H9 (cell line): ENCODE data around the gene ZNF385B. TPM values are rescaled to one million over a fixed set of nuclear protein-coding genes. Genes with fewer than 3 reads are reported as not detected.

Experiments
- DNase-seq: peaks from one replicate; pipeline ENCODE4 v3.0.0-alpha.2; 2017
- H2AFZ ChIP-seq: one replicate; pipeline ENCODE4 v1.6.1; 2013; ENCODE audit warnings: mild to moderate bottlenecking, low read length, control low read depth, moderate library complexity
- H2AK5ac ChIP-seq: 2 replicates; pipeline ENCODE4 v1.6.1; 2013; ENCODE audit warnings: low read length, control low read depth, mixed read lengths; ENCODE audit not compliant: insufficient read length
- H2BK120ac ChIP-seq: one replicate; pipeline ENCODE4 v1.6.1; 2013; ENCODE audit warnings: low read depth, mild to moderate bottlenecking, low read length, control low read depth, inconsistent platforms; ENCODE audit not compliant: poor library complexity, severe bottlenecking
- H2BK12ac ChIP-seq: 2 replicates; pipeline ENCODE4 v1.6.1; 2013; ENCODE audit warnings: low read length, control low read depth, mixed read lengths, low read depth; ENCODE audit not compliant: insufficient read length
- H2BK15ac ChIP-seq: 2 replicates; pipeline ENCODE4 v1.6.1; 2013; ENCODE audit warnings: low read depth, low read length, control low read depth
- H2BK20ac ChIP-seq: one replicate; pipeline ENCODE4 v1.6.1; 2013; ENCODE audit warnings: low read depth, mild to moderate bottlenecking, low read length, control low read depth, inconsistent platforms; ENCODE audit not compliant: poor library complexity, severe bottlenecking
- H2BK5ac ChIP-seq: 2 replicates; pipeline ENCODE4 v1.6.1; 2013; ENCODE audit warnings: low read length, control low read depth, mixed read lengths; ENCODE audit not compliant: insufficient read length
- H3K14ac ChIP-seq: 2 replicates; pipeline ENCODE4 v1.6.1; 2013; ENCODE audit warnings: low read length, control low read depth; ENCODE audit not compliant: insufficient read depth
- H3K18ac ChIP-seq: 2 replicates; pipeline ENCODE4 v1.6.1; 2013; ENCODE audit warnings: low read depth, mild to moderate bottlenecking, mixed read lengths, low read length, control low read depth; ENCODE audit not compliant: insufficient read length
- H3K23ac ChIP-seq: 2 replicates; pipeline ENCODE4 v1.6.1; 2013; ENCODE audit warnings: low read length, control low read depth, mixed read lengths, low read depth; ENCODE audit not compliant: insufficient read length
- H3K23me2 ChIP-seq: 2 replicates; pipeline ENCODE4 v1.6.1; 2013; ENCODE audit warnings: low read depth, mild to moderate bottlenecking, mixed read lengths, low read length, control low read depth; ENCODE audit not compliant: insufficient read length, poor library complexity, severe bottlenecking
- H3K27ac ChIP-seq: 2 replicates; pipeline ENCODE4 v1.5.1; 2013; ENCODE audit warnings: low read length, control low read depth, mixed read lengths, low read depth; ENCODE audit not compliant: insufficient read length
- H3K27me3 ChIP-seq: 2 replicates; pipeline ENCODE4 v1.6.1; 2013; ENCODE audit warnings: low read length, control low read depth, inconsistent platforms; ENCODE audit not compliant: insufficient read depth
- H3K4ac ChIP-seq: 2 replicates; pipeline ENCODE4 v1.6.1; 2013; ENCODE audit warnings: low read depth, mild to moderate bottlenecking, control low read depth, inconsistent platforms, low read length, moderate library complexity
- H3K4me1 ChIP-seq: 2 replicates; pipeline ENCODE4 v1.6.1; 2013; ENCODE audit warnings: low read length, control low read depth, inconsistent platforms; ENCODE audit not compliant: insufficient read depth
- H3K4me2 ChIP-seq: 2 replicates; pipeline ENCODE4 v1.6.1; 2013; ENCODE audit warnings: low read length, control low read depth, mixed read lengths; ENCODE audit not compliant: insufficient read length, insufficient read depth
- H3K56ac ChIP-seq: 2 replicates; pipeline ENCODE4 v1.6.1; 2013; ENCODE audit warnings: low read depth, mild to moderate bottlenecking, mixed read lengths, low read length, control low read depth; ENCODE audit not compliant: insufficient read length
- H3K79me1 ChIP-seq: 2 replicates; pipeline ENCODE4 v1.6.1; 2013; ENCODE audit warnings: low read depth, mild to moderate bottlenecking, moderate library complexity, low read length, control low read depth, inconsistent platforms; ENCODE audit not compliant: insufficient read depth, poor library complexity, severe bottlenecking
- H3K79me2 ChIP-seq: 2 replicates; pipeline ENCODE4 v1.6.1; 2013; ENCODE audit warnings: low read length, control low read depth, inconsistent platforms; ENCODE audit not compliant: insufficient read depth
- H3K9ac ChIP-seq: 2 replicates; pipeline ENCODE4 v1.6.1; 2013; ENCODE audit warnings: low read length, control low read depth, mixed read lengths; ENCODE audit not compliant: insufficient read length; ENCODE audit errors: extremely low read depth
- H3K9me3 ChIP-seq: one replicate; pipeline ENCODE4 v1.6.1; 2013; ENCODE audit warnings: low read depth, low read length, inconsistent platforms; ENCODE audit not compliant: control insufficient read depth
- H3T11ph ChIP-seq: one replicate; pipeline ENCODE4 v1.6.1; 2013; ENCODE audit warnings: mild to moderate bottlenecking, low read length, control low read depth, inconsistent platforms
- H4K20me1 ChIP-seq: one replicate; pipeline ENCODE4 v1.6.1; 2013; ENCODE audit not compliant: control insufficient read depth, insufficient read length, insufficient read depth
- H4K5ac ChIP-seq: 2 replicates; pipeline ENCODE4 v1.6.1; 2013; ENCODE audit warnings: low read depth, mild to moderate bottlenecking, mixed read lengths, low read length, control low read depth; ENCODE audit not compliant: insufficient read length
- H4K8ac ChIP-seq: replicated peaks from 2 replicates; pipeline ENCODE4 v1.6.1; 2013; ENCODE audit warnings: low read length, control low read depth, mixed read lengths, low read depth; ENCODE audit not compliant: insufficient read length
- H4K91ac ChIP-seq: 2 replicates; pipeline ENCODE4 v1.6.1; 2013; ENCODE audit warnings: low read depth, mild to moderate bottlenecking, moderate library complexity, mixed read lengths, low read length, control low read depth; ENCODE audit not compliant: insufficient read length
- H3K27ac Mint-ChIP-seq, 3 experiments: 2 replicates in 2 of 3; 3 replicates in 1 of 3; pipeline ENCODE4 v1.8.0; 2020 to 2021; ENCODE audit warnings: mixed read lengths in 3 of 3, mild to moderate bottlenecking in 1 of 3, moderate library complexity in 1 of 3
- H3K27me3 Mint-ChIP-seq: 2 replicates; pipeline ENCODE4 v1.8.0; 2021; ENCODE audit warnings: low read depth, mild to moderate bottlenecking, moderate library complexity, mixed read lengths
- H3K36me3 Mint-ChIP-seq, 3 experiments: 2 replicates in 2 of 3; 3 replicates in 1 of 3; pipeline ENCODE4 v1.8.0; 2020 to 2021; ENCODE audit warnings: low read depth in 3 of 3, mixed read lengths in 3 of 3; ENCODE audit not compliant: insufficient read depth in 1 of 3
- H3K4me1 Mint-ChIP-seq, 2 experiments: 2 replicates each; pipeline ENCODE4 v1.8.0; 2020; ENCODE audit warnings: mixed read lengths in 2 of 2
- H3K4me3 Mint-ChIP-seq, 2 experiments: 2 replicates in 1 of 2; 3 replicates in 1 of 2; pipeline ENCODE4 v1.8.0; 2020 to 2021; ENCODE audit warnings: mild to moderate bottlenecking in 2 of 2, mixed read lengths in 2 of 2, moderate library complexity in 1 of 2
- H3K9me3 Mint-ChIP-seq, 2 experiments: 2 replicates in 1 of 2; 3 replicates in 1 of 2; pipeline ENCODE4 v1.8.0; 2020; ENCODE audit warnings: mild to moderate bottlenecking in 2 of 2, mixed read lengths in 2 of 2, moderate library complexity in 1 of 2
- CTCF ChIP-seq: fragments of 200-600 bp; sonication (generic); conservative IDR thresholded peaks from 3 replicates; pipeline ENCODE4 v1.8.0; 2021; ENCODE audit warnings: antibody characterized with exemption, mild to moderate bottlenecking
- WGBS: extraction: QIAGEN DNeasy Blood & Tissue Kit; methylation state at CpG from one replicate; pipeline ENCODE4 v1.1.7; 2013; ENCODE audit warnings: missing lambda C conversion rate, low lambda C conversion rate, mixed read lengths; ENCODE audit not compliant: insufficient read length; ENCODE audit errors: extremely low coverage; 5-methylcytosine and 5-hydroxymethylcytosine counted together
- total RNA-seq: library from RNA; stranded (reverse); gene quantifications from 2 replicates; pipeline ENCODE4 v1.2.1, GENCODE V29; 2021

Gene ZNF385B
- total RNA-seq, 1 experiment from 2014 or later: 2.1 TPM

DNA sequence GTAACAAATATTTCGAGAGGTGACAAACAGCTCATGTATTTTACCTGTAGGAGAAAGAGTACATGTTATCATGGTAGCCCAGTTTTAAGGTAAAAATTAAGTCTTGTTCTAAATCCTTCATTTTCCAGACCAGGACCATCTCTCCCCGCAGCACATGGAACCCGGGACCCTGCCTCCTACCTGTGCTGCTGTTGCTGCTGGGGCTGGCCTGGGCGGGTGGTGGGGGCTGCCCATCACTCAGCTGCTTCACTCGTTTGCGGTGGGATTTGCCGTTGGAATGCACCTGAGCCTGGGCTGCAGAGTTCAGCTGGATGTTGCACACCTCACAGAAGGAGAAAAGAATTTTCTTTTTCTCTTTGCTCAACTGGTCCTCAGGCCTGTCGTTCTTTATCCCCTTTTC lies 92.1 kb downstream of the ZNF385B start:
- Histone ChIP-seq H4K20me1 (no peaks in the 10 kb centered on the region), H3K23me2 (no peaks in the 10 kb centered on the region), H3K4ac (no peak overlapping the region), H3K9ac (no peak overlapping the region), H3K23ac (no peak overlapping the region), H2BK12ac (no peak overlapping the region), H3K4me1 (no peaks in the 10 kb centered on the region), H3T11ph (no peak overlapping the region), H4K91ac (no peak overlapping the region), H3K79me2 (no peaks in the 10 kb centered on the region), H4K5ac (no peak overlapping the region), H2BK120ac (no peak overlapping the region), H3K14ac (no peak overlapping the region), H4K8ac (no peak overlapping the region), H2BK5ac (no peak overlapping the region), H2BK15ac (no peak overlapping the region), H3K27ac (no peak overlapping the region), H3K9me3 (no peaks in the 10 kb centered on the region), H2AK5ac (no peak overlapping the region), H3K18ac (no peak overlapping the region), H3K27me3 (no peaks in the 10 kb centered on the region), H2BK20ac (no peak overlapping the region), H2AFZ (no peak overlapping the region), H3K4me2 (no peak overlapping the region), H3K56ac (no peak overlapping the region), H3K79me1 (no peaks in the 10 kb centered on the region)
- Mint-ChIP-seq H3K9me3 (no peaks in the 10 kb centered on the region; a peak in 2 of 5 replicates), H3K36me3 (no peaks in the 10 kb centered on the region; a peak in 1 of 7 replicates), H3K27ac (no peak overlapping the region), H3K4me1 (peaks cover 22 to 27% of the 10 kb centered on the region in 2 experiments), H3K4me3 (no peak overlapping the region), H3K27me3 (no peaks in the 10 kb centered on the region)
- TF ChIP-seq CTCF: no peak
- no peak for DNase-seq
- no CpG with 5 or more reads among the region's 8 CpGs for WGBS
